HEK293 (cell line): ENCODE results near the gene OR14A2.

Experiments
- ZNF140 ChIP-seq: fragments of 450-650 bp; formaldehyde crosslinking; IDR thresholded peaks from 2 replicates; pipeline ENCODE4 v1.5.1; 2016; ENCODE audit warnings: missing biosample characterization, missing genetic modification characterization
- ZNF2 ChIP-seq: fragments of 450-650 bp; formaldehyde crosslinking; IDR thresholded peaks from 2 replicates; pipeline ENCODE4 v1.5.1; 2016; ENCODE audit warnings: missing biosample characterization, missing genetic modification characterization

DNA sequence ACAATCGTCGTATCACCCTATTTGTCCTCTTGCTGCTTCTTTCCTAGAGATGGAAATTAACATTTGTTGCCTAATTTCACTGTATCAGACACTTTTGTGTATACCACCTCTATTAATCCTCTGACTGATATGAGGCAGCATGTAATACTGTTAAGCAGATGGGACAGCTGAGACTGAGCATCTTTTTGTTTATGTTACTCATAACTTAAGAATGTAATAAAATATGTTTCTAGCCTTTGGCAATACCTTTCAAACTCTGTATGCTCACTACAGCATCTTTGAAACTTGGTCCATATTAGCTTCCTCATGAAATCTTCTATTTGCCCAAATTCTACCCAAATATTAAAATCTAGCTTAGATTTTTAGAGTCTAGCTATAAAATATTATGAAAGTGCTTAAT, 7.2 kb downstream of the OR14A2 start:
- no peak for TF ChIP-seq ZNF140 (tag by site-specific recombination)
- TF ChIP-seq ZNF2 = no peak
